ENCODE data around the gene ABCD1. TPM values are rescaled to one million over a fixed set of nuclear protein-coding genes. Genes with fewer than 3 reads are reported as not detected.

ABCD1 gene
- total and polyA plus RNA-seq, 7 donors: 1.8 to 21.3 (median 12.8) TPM

DNA sequence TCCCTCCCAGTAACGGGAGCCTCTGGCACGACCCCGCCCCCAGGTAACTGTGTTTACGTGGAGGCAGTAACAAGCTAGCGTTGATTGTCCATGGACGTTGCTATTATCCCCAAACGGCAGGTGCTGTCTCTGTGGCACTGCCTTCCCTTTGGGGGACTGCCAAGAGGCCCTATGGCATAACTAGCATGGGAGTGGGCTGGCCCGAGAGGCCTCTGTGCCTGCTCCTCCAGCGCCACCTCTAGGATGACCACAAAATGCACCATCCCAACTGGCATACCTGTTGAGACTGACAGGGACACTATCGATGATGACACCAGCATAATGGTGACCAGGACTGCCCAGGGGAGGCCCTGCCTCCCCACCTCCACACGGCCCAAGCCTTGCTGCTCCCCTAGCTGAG is 57.7 kb downstream of the ABCD1 start:
- Histone ChIP-seq H3K27me3 (peaks cover 0 to 3% (median 0%) of the 10 kb centered on the region in 3 donors), H3K36me3 (peaks cover 0 to 24% (median 3%) of the 10 kb centered on the region in 4 donors), H3K9me3 (no peaks in the 10 kb centered on the region), H3K4me3 (peak overlapping the region in 1 of 4 donors; percentile 38), H3K4me1 (peaks cover 0 to 32% (median 29%) of the 10 kb centered on the region in 4 donors), H3K27ac (peak overlapping the region in 3 of 4 donors; percentile 85 to 91 (median 88))
- WGBS, 2 donors: 12 to 68% methylated on average over 11 of the region's 11 CpGs
- TF ChIP-seq, protein P1, sequence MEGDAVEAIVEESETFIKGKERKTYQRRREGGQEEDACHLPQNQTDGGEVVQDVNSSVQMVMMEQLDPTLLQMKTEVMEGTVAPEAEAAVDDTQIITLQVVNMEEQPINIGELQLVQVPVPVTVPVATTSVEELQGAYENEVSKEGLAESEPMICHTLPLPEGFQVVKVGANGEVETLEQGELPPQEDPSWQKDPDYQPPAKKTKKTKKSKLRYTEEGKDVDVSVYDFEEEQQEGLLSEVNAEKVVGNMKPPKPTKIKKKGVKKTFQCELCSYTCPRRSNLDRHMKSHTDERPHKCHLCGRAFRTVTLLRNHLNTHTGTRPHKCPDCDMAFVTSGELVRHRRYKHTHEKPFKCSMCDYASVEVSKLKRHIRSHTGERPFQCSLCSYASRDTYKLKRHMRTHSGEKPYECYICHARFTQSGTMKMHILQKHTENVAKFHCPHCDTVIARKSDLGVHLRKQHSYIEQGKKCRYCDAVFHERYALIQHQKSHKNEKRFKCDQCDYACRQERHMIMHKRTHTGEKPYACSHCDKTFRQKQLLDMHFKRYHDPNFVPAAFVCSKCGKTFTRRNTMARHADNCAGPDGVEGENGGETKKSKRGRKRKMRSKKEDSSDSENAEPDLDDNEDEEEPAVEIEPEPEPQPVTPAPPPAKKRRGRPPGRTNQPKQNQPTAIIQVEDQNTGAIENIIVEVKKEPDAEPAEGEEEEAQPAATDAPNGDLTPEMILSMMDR (IDR thresholded peaks at IDR 0.05): peak in 1 of 4 experiments; percentile 10
- no peak for TF ChIP-seq POLR2A (IDR thresholded peaks at IDR 0.05)
- TF ChIP-seq POLR2AphosphoS5 (IDR thresholded peaks at IDR 0.05): no peak
- no peak for TF ChIP-seq EP300 (IDR thresholded peaks at IDR 0.05)
- intact Hi-C loops (cut with DNase I): loop anchor here (5.0 kb wide), 1 partner anchor 150 kb away; no protein-coding TSS in a partner anchor
- no peak for DNase-seq

DNA sequence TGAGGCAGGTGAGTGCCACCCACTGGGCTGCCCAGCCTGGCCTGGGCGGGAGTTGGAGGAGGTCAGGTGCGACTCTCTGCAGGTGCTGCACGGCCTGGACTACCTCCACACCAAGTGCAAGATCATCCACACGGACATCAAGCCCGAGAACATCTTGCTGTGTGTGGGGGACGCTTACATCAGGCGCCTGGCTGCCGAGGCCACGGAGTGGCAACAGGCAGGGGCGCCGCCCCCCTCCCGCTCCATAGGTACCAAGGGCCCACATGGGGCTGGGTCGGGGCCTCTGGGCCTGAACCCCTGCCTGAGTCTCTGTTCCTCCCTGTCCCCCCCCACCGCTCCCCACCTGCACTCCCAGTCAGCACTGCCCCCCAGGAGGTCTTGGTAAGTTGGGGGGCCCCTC is 58.2 kb downstream of the ABCD1 start:
- no peak for TF ChIP-seq POLR2AphosphoS5 (IDR thresholded peaks at IDR 0.05)
- no peak for TF ChIP-seq POLR2A (IDR thresholded peaks at IDR 0.05)
- TF ChIP-seq, protein P1 (IDR thresholded peaks at IDR 0.05): no peak
- no peak for TF ChIP-seq EP300 (IDR thresholded peaks at IDR 0.05)
- Histone ChIP-seq H3K9me3 (no peaks in the 10 kb centered on the region), H3K27me3 (peaks cover 0 to 3% (median 0%) of the 10 kb centered on the region in 3 donors), H3K4me1 (peaks cover 0 to 32% (median 29%) of the 10 kb centered on the region in 4 donors), H3K36me3 (peaks cover 0 to 29% (median 3%) of the 10 kb centered on the region in 4 donors), H3K4me3 (no peak overlapping the region), H3K27ac (peak overlapping the region in 3 of 4 donors; percentile 85 to 91 (median 88))
- intact Hi-C loops (cut with DNase I): loop anchor here (5.0 kb wide), 1 partner anchor 149 kb away; no protein-coding TSS in a partner anchor
- 86 to 96% methylated on average over 14 of the region's 14 CpGs for WGBS, 2 donors
- no peak for DNase-seq

DNA sequence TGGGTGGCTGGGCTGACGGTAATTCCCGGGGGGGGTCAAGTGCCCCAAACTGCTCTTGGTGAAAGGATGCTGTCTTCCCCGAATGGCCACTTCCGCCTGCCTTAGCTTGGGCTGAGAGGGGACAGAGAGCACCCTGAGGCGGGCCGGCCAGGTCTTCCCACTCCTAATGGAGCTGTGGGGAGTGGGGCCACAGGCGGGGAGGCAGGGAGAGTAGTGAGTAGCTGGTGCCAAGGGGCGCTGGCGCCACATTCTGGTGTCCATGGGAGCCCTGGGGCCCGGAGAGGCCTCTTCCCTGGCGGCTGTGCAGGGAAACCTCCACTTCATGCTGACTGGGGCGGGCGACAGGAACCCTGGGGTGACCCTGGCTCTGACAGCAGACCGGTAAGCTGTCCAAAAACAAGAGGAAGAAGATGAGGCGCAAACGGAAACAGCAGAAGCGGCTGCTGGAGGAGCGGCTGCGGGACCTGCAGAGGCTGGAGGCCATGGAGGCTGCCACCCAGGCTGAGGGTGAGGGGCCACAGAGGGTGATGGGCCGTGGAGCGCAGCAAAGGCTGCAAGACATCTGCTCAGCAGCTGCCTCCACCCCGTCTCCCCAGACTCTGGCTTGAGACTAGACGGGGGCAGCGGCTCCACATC is 58.8 kb downstream of the ABCD1 start:
- Histone ChIP-seq H3K9me3 (no peaks in the 10 kb centered on the region), H3K4me3 (no peak overlapping the region), H3K27me3 (peaks cover 0 to 2% (median 0%) of the 10 kb centered on the region in 3 donors), H3K36me3 (peaks cover 0 to 32% (median 3%) of the 10 kb centered on the region in 4 donors), H3K4me1 (peaks cover 0 to 32% (median 29%) of the 10 kb centered on the region in 4 donors), H3K27ac (peak overlapping the region in 1 of 4 donors; percentile 91)
- TF ChIP-seq, protein P1 (IDR thresholded peaks at IDR 0.05): no peak
- no peak for TF ChIP-seq EP300 (IDR thresholded peaks at IDR 0.05)
- intact Hi-C loops (cut with DNase I): loop anchor here (5.0 kb wide), 1 partner anchor 149 kb away; no protein-coding TSS in a partner anchor
- DNase-seq: no peak
- 80 to 89% methylated on average over 24 of the region's 24 CpGs for WGBS, 2 donors

- Histone ChIP-seq H3K27me3 (no peaks in the 10 kb centered on the region), H3K36me3 (peaks cover 0 to 40% (median 3%) of the 10 kb centered on the region in 4 donors), H3K4me1 (peaks cover 0 to 32% (median 29%) of the 10 kb centered on the region in 4 donors), H3K9me3 (no peaks in the 10 kb centered on the region), H3K4me3 (no peak overlapping the region), H3K27ac (no peak overlapping the region)
- no peak for DNase-seq
- intact Hi-C loops (cut with DNase I): loop anchor here (5.0 kb wide), 1 partner anchor 148 kb away; no protein-coding TSS in a partner anchor
- TF ChIP-seq POLR2A (IDR thresholded peaks at IDR 0.05) (no peak), EP300 (IDR thresholded peaks at IDR 0.05) (no peak), POLR2AphosphoS5 (IDR thresholded peaks at IDR 0.05) (no peak)
- TF ChIP-seq, protein P1 (IDR thresholded peaks at IDR 0.05): no peak
- 92 to 94% methylated on average over 27 of the region's 27 CpGs for WGBS, 2 donors
Measured at GRCh38 chrX:153784325-153784967, 59.8 kb downstream of the ABCD1 start.
